Stimulated activated CD4-positive, alpha-beta T cell treated with anti-CD3 and anti-CD28 coated beads, TNF-alpha, amount 100 ng/mL, for 4 hours (primary cell): ENCODE data around the gene SLC25A51.
"Not testable (repeated sequence)": the region's sequence is repeated elsewhere in the genome, so short reads cannot be mapped to it uniquely, and the experiment has no call there.

Experiments
- DNase-seq, 3 experiments: peaks; one replicate each; pipeline ENCODE4 v3.0.0-alpha.2; 2020; ENCODE audit warnings: low read depth in 3 of 3

The SLC25A51 gene

GRCh38 chr9:37919246-37919955 lies 15.5 kb upstream of the SLC25A51 start:
- no peak for DNase-seq

- no peak for DNase-seq
These were observed 14.8 kb upstream of the SLC25A51 start for GRCh38 chr9:37918665-37919170.

GRCh38 chr9:37917801-37918664 lies 14.1 kb upstream of the SLC25A51 start:
- DNase-seq, result no peak

- DNase-seq, result no peak
These were observed 13.4 kb upstream of the SLC25A51 start for GRCh38 chr9:37917313-37917731.

- no peak for DNase-seq
These were observed 12.8 kb upstream of the SLC25A51 start for GRCh38 chr9:37916471-37917312.

- no peak for DNase-seq
These were observed 12.1 kb upstream of the SLC25A51 start for GRCh38 chr9:37915911-37916470.

GRCh38 chr9:37914701-37915358 lies 10.9 kb upstream of the SLC25A51 start:
- DNase-seq, result no peak

GRCh38 chr9:37914154-37914551 lies 10.2 kb upstream of the SLC25A51 start:
- no peak for DNase-seq

- DNase-seq, result peak; percentile 57 to 72 (median 63)
These were observed 9.7 kb upstream of the SLC25A51 start for GRCh38 chr9:37913480-37914153.

GRCh38 chr9:37911271-37911681 lies 7.3 kb upstream of the SLC25A51 start:
- no peak for DNase-seq

- no peak for DNase-seq
These were observed 6.3 kb upstream of the SLC25A51 start for GRCh38 chr9:37910271-37910670.

GRCh38 chr9:37909836-37910235 lies 5.9 kb upstream of the SLC25A51 start:
- DNase-seq, result not testable (repeated sequence)

- no peak for DNase-seq
These were observed 5.4 kb upstream of the SLC25A51 start for GRCh38 chr9:37909326-37909725.

GRCh38 chr9:37908698-37909186 lies 4.8 kb upstream of the SLC25A51 start:
- DNase-seq, result no peak

GRCh38 chr9:37908283-37908682 lies 4.4 kb upstream of the SLC25A51 start:
- no peak for DNase-seq

GRCh38 chr9:37906312-37907239 lies 2.6 kb upstream of the SLC25A51 start:
- no peak for DNase-seq

GRCh38 chr9:37905776-37906175 lies 1.8 kb upstream of the SLC25A51 start:
- no peak for DNase-seq

GRCh38 chr9:37905131-37905505 lies 1.2 kb upstream of the SLC25A51 start:
- DNase-seq, result no peak

GRCh38 chr9:37904445-37905130 lies 661 bp upstream of the SLC25A51 start:
- no peak for DNase-seq
